KMS-11 (cell line): Measurements from ENCODE around the gene SRGAP2C.
"Not testable (repeated sequence)": the region's sequence is repeated elsewhere in the genome, so short reads cannot be mapped to it uniquely, and the experiment has no call there.

Source experiments
- H2AFZ ChIP-seq: fragments of 200-600 bp; sonication (generic); 2 replicates; pipeline ENCODE4 v1.6.1; 2016; ENCODE audit warnings: antibody characterized with exemption, mixed run types, low read depth
- H3K27ac ChIP-seq: fragments of 200-600 bp; sonication (generic); 2 replicates; pipeline ENCODE4 v1.6.1; 2016; ENCODE audit warnings: mild to moderate bottlenecking, mixed run types
- H3K27me3 ChIP-seq: fragments of 200-600 bp; sonication (generic); 2 replicates; pipeline ENCODE4 v1.6.1; 2017; ENCODE audit warnings: mild to moderate bottlenecking, low read depth, mixed run types, moderate library complexity; ENCODE audit not compliant: insufficient read depth
- H3K36me3 ChIP-seq: fragments of 200-600 bp; sonication (generic); 2 replicates; pipeline ENCODE4 v1.6.1; 2017; ENCODE audit warnings: mild to moderate bottlenecking, mixed run types; ENCODE audit not compliant: insufficient read depth
- H3K4me1 ChIP-seq: fragments of 200-600 bp; sonication (generic); 2 replicates; pipeline ENCODE4 v1.6.1; 2016; ENCODE audit warnings: mild to moderate bottlenecking, low read depth, mixed run types; ENCODE audit not compliant: poor library complexity, severe bottlenecking
- H3K4me2 ChIP-seq: fragments of 200-600 bp; sonication (generic); 2 replicates; pipeline ENCODE4 v1.7.0; 2016; ENCODE audit warnings: mild to moderate bottlenecking, mixed run types
- H3K4me3 ChIP-seq: fragments of 200-600 bp; sonication (generic); IDR thresholded peaks from 2 replicates; pipeline ENCODE4 v1.6.1; 2017; ENCODE audit warnings: low read depth, low read length, mixed read lengths; ENCODE audit not compliant: insufficient read depth
- H3K79me2 ChIP-seq: fragments of 200-600 bp; sonication (generic); 2 replicates; pipeline ENCODE4 v1.6.1; 2016; ENCODE audit warnings: low read depth, mixed run types; ENCODE audit not compliant: insufficient read depth
- H3K9ac ChIP-seq: fragments of 200-600 bp; sonication (generic); 2 replicates; pipeline ENCODE4 v1.6.1; 2016; ENCODE audit warnings: mild to moderate bottlenecking, mixed run types
- H4K20me1 ChIP-seq: fragments of 200-600 bp; sonication (generic); 2 replicates; pipeline ENCODE4 v1.6.1; 2016; ENCODE audit warnings: mild to moderate bottlenecking, mixed run types; ENCODE audit not compliant: insufficient read depth

The SRGAP2C gene

DNA sequence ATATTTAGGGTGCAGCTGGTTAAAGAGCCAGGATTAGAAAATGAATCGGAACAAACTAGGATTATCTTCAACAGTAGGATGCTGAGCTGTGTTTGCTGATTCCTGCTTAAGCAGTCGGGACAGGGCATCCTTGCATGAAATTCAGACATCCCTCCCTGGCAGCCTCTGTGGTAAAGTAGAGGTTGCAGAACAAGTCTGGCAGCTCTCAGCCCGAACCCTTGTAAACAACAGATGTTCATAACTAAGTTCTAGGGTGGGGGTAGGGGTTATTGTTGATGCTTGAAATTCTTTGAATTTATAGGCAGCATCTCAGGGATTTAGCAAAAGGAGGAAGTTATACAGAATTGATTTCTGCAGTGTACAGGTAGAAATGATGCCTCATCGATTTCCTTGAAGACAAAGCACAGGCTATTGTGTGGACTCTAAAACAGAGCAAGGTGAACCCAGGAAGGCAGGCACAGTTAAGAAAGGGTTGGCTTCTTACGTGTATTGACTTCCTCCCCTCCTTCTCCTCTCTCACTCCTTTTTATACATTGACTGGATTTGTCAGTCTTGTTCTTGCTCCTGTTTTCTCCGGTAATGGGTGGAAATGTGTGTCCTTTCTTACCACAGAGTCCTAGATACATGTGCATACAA, 114.9 kb downstream of the SRGAP2C start:
- not testable (repeated sequence) for H2AFZ ChIP-seq, H3K27ac ChIP-seq, H4K20me1 ChIP-seq, H3K4me3 ChIP-seq, H3K4me2 ChIP-seq, H3K9ac ChIP-seq, H3K79me2 ChIP-seq, H3K4me1 ChIP-seq, H3K27me3 ChIP-seq, H3K36me3 ChIP-seq

DNA sequence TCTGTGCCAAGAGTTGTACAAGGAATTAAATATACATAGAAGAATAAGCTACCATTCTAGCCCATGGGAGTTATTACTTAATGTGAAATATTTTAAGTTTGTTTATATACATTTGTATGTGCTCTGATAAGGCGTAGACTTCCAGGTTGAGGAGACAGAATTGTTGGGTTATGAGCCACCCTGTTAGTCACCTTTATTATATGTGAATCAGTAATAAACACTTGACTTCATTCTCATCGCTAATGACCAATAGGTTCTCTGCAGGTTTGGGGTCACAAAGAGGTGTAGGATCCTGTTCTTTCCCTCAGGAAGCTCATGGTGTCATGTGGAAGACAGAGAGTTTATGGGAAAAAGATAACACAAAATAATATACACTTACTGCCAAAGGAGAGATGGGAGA, 117.1 kb downstream of the SRGAP2C start:
- not testable (repeated sequence) for H3K36me3 ChIP-seq, H3K27ac ChIP-seq, H2AFZ ChIP-seq, H4K20me1 ChIP-seq, H3K9ac ChIP-seq, H3K4me2 ChIP-seq, H3K4me1 ChIP-seq, H3K4me3 ChIP-seq, H3K27me3 ChIP-seq, H3K79me2 ChIP-seq

DNA sequence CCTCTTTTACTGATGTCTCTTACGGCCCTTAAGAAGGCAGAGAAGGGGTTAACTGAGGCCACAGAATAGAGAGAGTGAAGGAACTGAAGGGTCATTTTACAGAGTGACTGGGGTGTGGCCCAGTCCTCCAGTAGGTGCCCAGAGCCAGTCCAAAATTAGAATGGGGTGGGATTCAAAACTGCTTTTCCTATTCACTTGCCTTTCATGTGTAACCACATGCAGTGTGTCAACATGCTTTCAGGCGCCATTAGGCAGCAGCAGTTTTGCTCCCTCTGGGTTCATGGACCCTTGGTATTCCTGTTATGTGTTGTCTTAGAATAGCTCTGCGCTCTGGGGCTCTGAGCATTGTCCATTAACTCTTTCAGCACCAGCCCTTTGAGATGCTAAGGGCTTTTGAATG, 123.0 kb downstream of the SRGAP2C start:
- H3K4me2 ChIP-seq, H3K36me3 ChIP-seq, H3K27ac ChIP-seq, H3K27me3 ChIP-seq, H4K20me1 ChIP-seq, H2AFZ ChIP-seq, H3K4me3 ChIP-seq, H3K4me1 ChIP-seq, H3K79me2 ChIP-seq, H3K9ac ChIP-seq: not testable (repeated sequence)

DNA sequence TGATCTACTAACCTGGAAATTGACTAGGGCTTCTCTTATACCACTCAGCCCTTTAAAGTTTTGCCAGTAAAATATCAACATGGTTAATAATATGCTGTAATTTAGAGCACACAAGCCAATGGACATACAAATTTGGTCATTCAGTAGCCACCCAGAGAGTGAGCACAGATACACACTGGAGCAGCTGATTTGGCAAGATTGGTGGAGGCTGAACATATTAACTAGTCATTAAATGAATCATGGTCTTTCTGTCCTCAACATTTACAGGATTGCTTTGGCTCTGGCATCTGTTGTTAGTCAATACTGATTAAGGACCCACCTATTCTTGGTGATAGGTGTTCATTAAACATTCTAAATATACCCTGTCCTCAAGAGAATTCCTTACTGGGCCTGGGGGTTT, 130.7 kb downstream of the SRGAP2C start:
- not testable (repeated sequence) for H3K27me3 ChIP-seq, H4K20me1 ChIP-seq, H3K79me2 ChIP-seq, H3K4me1 ChIP-seq, H2AFZ ChIP-seq, H3K4me3 ChIP-seq, H3K36me3 ChIP-seq, H3K4me2 ChIP-seq, H3K27ac ChIP-seq, H3K9ac ChIP-seq

DNA sequence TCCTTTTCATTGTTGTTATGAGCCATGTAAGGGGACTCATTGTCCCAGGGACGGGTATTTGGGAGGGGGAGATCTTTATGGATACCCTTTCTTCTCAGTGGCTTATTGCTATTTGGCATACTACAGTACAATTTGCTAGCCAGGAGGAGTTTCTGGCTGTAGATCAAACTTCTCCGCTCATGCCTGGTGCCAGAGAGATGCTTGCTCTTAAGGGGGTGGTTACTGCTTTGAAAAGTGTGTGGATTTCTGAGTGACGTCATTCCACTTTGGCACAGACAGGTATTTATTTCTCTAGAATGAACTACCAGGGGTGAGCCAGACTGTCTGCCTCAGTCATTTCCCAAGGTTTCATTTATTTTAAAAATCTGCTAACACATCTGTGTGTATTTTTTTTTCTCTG, 131.3 kb downstream of the SRGAP2C start:
- not testable (repeated sequence) for H3K36me3 ChIP-seq, H3K4me2 ChIP-seq, H3K4me3 ChIP-seq, H4K20me1 ChIP-seq, H3K27ac ChIP-seq, H2AFZ ChIP-seq, H3K27me3 ChIP-seq, H3K9ac ChIP-seq, H3K79me2 ChIP-seq, H3K4me1 ChIP-seq

DNA sequence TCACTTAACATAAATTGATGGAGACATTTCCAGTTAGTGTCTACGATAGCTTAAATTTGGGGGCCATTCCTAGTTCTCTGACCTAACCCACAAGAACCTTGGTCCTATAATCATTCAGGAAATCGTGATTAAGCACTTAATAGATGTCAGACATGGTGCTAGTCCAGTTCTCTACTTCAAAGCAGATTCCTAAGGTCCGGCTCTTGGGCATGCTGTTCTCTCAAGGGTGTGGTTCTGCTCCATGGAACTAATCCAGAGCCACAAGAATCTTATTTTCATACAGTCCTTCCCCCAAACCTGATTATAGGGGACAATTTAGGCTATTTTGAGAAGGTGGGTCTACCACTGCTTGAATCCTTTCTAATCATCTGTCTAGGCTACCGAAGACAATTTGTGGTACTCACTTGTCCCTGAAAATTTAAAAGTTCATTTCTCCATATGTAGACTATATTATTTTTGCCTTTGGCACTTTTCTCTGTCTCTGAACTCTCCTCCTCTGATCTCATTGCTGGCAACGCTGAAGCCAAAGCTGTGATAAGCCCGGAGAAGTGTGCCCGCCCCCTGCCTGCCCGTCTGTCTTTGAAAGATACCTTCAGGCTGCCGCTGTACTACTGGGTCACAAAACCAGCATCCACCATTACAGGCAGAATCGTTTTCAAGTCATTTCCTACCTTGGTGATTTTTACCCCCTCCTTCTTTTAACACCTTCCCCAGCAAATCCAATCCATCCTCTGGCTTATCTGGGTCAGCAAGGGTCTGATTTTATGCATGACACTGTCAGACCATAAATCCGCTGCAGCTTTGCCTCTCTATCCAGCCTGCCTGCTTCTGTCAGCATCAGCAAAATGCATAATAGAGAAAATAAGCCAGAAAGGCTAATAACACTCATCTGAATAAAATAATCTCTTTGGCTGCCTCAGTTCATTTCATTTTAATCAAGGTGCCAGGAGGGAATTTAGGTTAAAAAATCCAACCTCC, 133.0 kb downstream of the SRGAP2C start:
- H3K4me1 ChIP-seq, H3K9ac ChIP-seq, H3K79me2 ChIP-seq, H3K27me3 ChIP-seq, H3K4me2 ChIP-seq, H3K27ac ChIP-seq, H3K36me3 ChIP-seq, H2AFZ ChIP-seq, H4K20me1 ChIP-seq, H3K4me3 ChIP-seq: not testable (repeated sequence)

DNA sequence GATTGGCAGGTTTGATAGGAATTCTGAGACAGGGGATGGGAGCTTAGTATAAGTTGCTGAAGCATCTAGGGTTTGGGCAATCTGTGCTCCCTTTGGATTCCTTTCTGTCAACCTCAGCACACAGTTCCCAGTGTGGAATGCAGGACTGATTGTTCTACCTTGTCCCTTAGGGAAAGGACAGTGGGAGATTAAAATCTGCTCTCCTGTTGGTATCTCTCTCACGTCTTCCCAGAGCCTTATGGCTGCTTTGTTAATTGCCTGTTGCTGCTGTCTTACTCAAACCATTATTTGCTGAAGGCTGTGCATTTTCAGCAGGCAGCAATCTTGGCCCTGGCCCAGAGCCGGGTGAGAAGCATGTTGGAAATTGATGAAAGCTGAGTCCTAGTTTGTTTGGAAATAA, 133.9 kb downstream of the SRGAP2C start:
- H3K79me2 ChIP-seq, H3K4me1 ChIP-seq, H3K4me3 ChIP-seq, H4K20me1 ChIP-seq, H3K27me3 ChIP-seq, H3K9ac ChIP-seq, H2AFZ ChIP-seq, H3K36me3 ChIP-seq, H3K27ac ChIP-seq, H3K4me2 ChIP-seq: not testable (repeated sequence)

DNA sequence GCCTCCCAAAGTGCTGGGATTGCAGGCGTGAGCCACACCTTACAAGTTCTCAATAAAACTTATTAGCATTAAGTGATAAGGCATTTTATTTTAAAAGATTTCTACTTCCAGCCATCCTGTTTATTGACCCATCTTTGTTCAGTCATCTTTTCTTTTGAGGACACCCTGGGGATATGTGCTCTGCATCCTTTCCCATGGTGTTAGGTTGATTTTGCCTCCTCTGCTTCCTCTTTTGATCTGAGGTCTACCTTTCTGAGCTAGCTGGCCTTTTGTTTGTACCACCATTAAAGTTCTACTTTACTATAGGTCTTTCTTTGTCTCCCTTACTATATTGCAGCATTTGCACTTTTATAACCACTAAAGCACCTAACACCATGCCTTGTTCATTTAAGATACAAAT, 136.9 kb downstream of the SRGAP2C start:
- not testable (repeated sequence) for H3K79me2 ChIP-seq, H3K4me1 ChIP-seq, H3K27ac ChIP-seq, H3K27me3 ChIP-seq, H4K20me1 ChIP-seq, H3K9ac ChIP-seq, H3K4me3 ChIP-seq, H2AFZ ChIP-seq, H3K36me3 ChIP-seq, H3K4me2 ChIP-seq

DNA sequence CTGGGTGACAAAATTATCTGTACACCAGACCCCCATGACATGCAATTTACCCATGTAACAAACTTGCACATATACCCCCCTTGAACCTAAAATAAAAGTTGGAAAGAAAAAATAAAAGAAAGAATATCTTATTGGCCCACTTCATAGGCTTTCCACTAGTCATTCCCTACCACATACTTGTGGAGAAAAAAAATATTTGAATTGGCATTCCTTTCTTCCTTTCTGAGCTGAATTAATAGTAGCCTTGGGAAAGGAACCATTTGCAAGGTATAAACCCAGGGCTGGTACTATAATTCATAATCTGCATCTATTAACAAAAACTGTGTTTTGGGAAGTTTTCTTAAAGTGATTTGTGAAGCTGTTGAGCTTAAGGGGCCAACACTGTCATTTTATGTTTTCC, 140.0 kb downstream of the SRGAP2C start:
- not testable (repeated sequence) for H3K36me3 ChIP-seq, H3K4me3 ChIP-seq, H3K4me1 ChIP-seq, H3K27ac ChIP-seq, H3K9ac ChIP-seq, H3K27me3 ChIP-seq, H3K79me2 ChIP-seq, H4K20me1 ChIP-seq, H2AFZ ChIP-seq, H3K4me2 ChIP-seq

DNA sequence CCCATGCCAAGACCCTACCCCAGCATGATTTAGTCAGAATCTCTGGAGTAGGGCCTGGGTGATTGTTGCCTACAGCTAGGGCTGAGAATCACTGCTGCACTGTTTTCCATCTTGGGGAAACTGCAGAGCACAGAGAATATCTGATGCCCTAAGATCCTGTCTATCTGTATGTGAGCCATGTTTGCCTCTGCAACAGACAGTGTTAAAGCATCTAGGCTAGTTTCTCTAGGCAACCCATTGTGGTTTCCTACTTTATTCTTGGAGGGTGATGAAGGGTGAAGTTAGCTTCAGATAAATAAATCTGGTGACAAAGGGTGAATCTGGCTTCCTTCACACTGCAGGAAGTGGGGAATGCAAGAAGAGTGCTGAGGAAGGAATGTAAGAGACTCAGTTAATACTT, 147.4 kb downstream of the SRGAP2C start:
- not testable (repeated sequence) for H4K20me1 ChIP-seq, H3K9ac ChIP-seq, H3K27ac ChIP-seq, H3K79me2 ChIP-seq, H3K4me1 ChIP-seq, H3K36me3 ChIP-seq, H3K27me3 ChIP-seq, H3K4me2 ChIP-seq, H2AFZ ChIP-seq, H3K4me3 ChIP-seq
